Lung (tissue), 12 donors: ENCODE data around the gene ZFAND6. TPM values are rescaled to one million over a fixed set of nuclear protein-coding genes. Genes with fewer than 3 reads are reported as not detected.
A peak's percentile ranks its signal among the peaks of the same experiment; 100 is the strongest.
"Not testable (repeated sequence)": the region's sequence is repeated elsewhere in the genome, so short reads cannot be mapped to it uniquely, and the experiment has no call there.

ENCODE experiments used
- ATAC-seq: fragments of 200-7000 bp; cut with Tn5 transposase; one replicate; pipeline ENCODE4 v1.9.1; 2020; ENCODE audit warnings: moderate number of reproducible peaks; ENCODE audit not compliant: insufficient read depth, low FRiP score
- DNase-seq, 3 donors: peaks; one replicate each; pipeline ENCODE4 v3.0.0-alpha.2; 2013 to 2017
- H3K27ac ChIP-seq, 2 donors: one replicate each; pipeline ENCODE4 v1.5.1; 2013; ENCODE audit warnings: mild to moderate bottlenecking in 2 of 2, moderate library complexity in 2 of 2, control low read depth in 1 of 2, inconsistent platforms in 1 of 2, low read depth in 1 of 2, low read length in 1 of 2
- H3K27me3 ChIP-seq, 3 donors: one replicate each; pipeline ENCODE4 v1.5.1; 2013; ENCODE audit warnings: low read length in 2 of 3; ENCODE audit not compliant: control insufficient read depth in 3 of 3, insufficient read depth in 3 of 3
- H3K36me3 ChIP-seq, 4 donors: one replicate each; pipeline ENCODE4 v1.5.1; 2013; ENCODE audit warnings: low read length in 4 of 4, mild to moderate bottlenecking in 1 of 4, moderate library complexity in 1 of 4; ENCODE audit not compliant: control insufficient read depth in 4 of 4, insufficient read depth in 4 of 4
- H3K4me1 ChIP-seq, 5 donors: one replicate each; pipeline ENCODE4 v1.5.1; 2013; ENCODE audit warnings: low read length in 5 of 5, mild to moderate bottlenecking in 2 of 5, moderate library complexity in 1 of 5; ENCODE audit not compliant: control insufficient read depth in 5 of 5, insufficient read depth in 5 of 5
- H3K4me3 ChIP-seq: one replicate; pipeline ENCODE4 v1.5.1; 2013; ENCODE audit warnings: mild to moderate bottlenecking, control low read depth, moderate library complexity
- H3K9ac ChIP-seq, 2 donors: one replicate each; pipeline ENCODE4 v1.5.1; 2013; ENCODE audit warnings: low read length in 2 of 2, control low read depth in 1 of 2; ENCODE audit not compliant: insufficient read depth in 1 of 2
- H3K9me3 ChIP-seq, 4 donors: one replicate each; pipeline ENCODE4 v1.5.1; 2013; ENCODE audit warnings: low read length in 3 of 4, mild to moderate bottlenecking in 1 of 4, moderate library complexity in 1 of 4; ENCODE audit not compliant: control insufficient read depth in 4 of 4, insufficient read depth in 3 of 4
- CTCF ChIP-seq: IDR thresholded peaks from 2 replicates; pipeline ENCODE4 v1.5.1; 2012; ENCODE audit warnings: mild to moderate bottlenecking; ENCODE audit errors: control extremely low read depth, extremely low read depth
- WGBS, 2 donors: extraction: QIAGEN DNeasy Blood & Tissue Kit; methylation state at CpG; one replicate each; pipeline ENCODE4 v1.1.7; 2013; 5-methylcytosine and 5-hydroxymethylcytosine counted together
- polyA plus RNA-seq, 2 donors: library from polyadenylated mRNA; stranded (reverse); fragments of 200-250 nt; gene quantifications; one replicate each; pipeline ENCODE4 v1.2.1, GENCODE V29; 2013
- total RNA-seq, 2 donors: library from RNA; depleted of rRNA in 1 of 2; stranded (reverse); fragments of >200 nt in 1 of 2; gene quantifications; one replicate each; pipeline ENCODE4 v1.2.1, GENCODE V29; 2014 to 2021
- donor health status: control.
- donor health status: control.
- donor health status: Bipolar disorder and iron deficiency.
- donor health status: healthy.
- donor health status: DM: yes; HTN: yes; CAD: no.

The ZFAND6 gene
- total and polyA plus RNA-seq, 4 donors: 49.6 to 160 (median 81.4) TPM

- no peaks in the 10 kb centered on the region for H3K9me3 ChIP-seq
- no peaks in the 10 kb centered on the region for H3K27me3 ChIP-seq
- H3K36me3 ChIP-seq: no peaks in the 10 kb centered on the region
- peaks cover 0 to 11% (median 0%) of the 10 kb centered on the region in 5 donors for H3K4me1 ChIP-seq
- no peak overlapping the region for H3K9ac ChIP-seq
- WGBS, 2 donors: 62 to 77% methylated on average over 3 of the region's 3 CpGs
- ATAC-seq (no peak), DNase-seq (peak in 2 of 3 donors; percentile 79 to 83)
- no peak overlapping the region for H3K27ac ChIP-seq
- H3K4me3 ChIP-seq: no peak overlapping the region
- no peak for TF ChIP-seq CTCF
Measured at GRCh38 chr15:80011596-80011995, 47.9 kb upstream of the ZFAND6 start.

GRCh38 chr15:80012060-80012726 lies 47.3 kb upstream of the ZFAND6 start:
- TF ChIP-seq CTCF: no peak
- WGBS, 2 donors: 76 to 83% methylated on average over 6 of the region's 6 CpGs
- Histone ChIP-seq H3K9me3 (no peaks in the 10 kb centered on the region), H3K27me3 (no peaks in the 10 kb centered on the region), H3K4me3 (no peak overlapping the region), H3K36me3 (no peaks in the 10 kb centered on the region), H3K4me1 (peaks cover 0 to 11% (median 0%) of the 10 kb centered on the region in 5 donors), H3K27ac (no peak overlapping the region), H3K9ac (no peak overlapping the region)
- no peak for DNase-seq
- no peak for ATAC-seq

GRCh38 chr15:80014186-80014585 lies 45.3 kb upstream of the ZFAND6 start:
- DNase-seq, H3K27ac ChIP-seq, ATAC-seq, H3K4me3 ChIP-seq, H3K9me3 ChIP-seq, H3K36me3 ChIP-seq, H3K9ac ChIP-seq, H3K27me3 ChIP-seq: not testable (repeated sequence)
- peaks cover 0 to 11% (median 0%) of the 10 kb centered on the region in 5 donors for H3K4me1 ChIP-seq
- WGBS, 2 donors: 96 to 98% methylated on average over 7 of the region's 7 CpGs

- WGBS, 2 donors: 91 to 97% methylated on average over 2 of the region's 2 CpGs
- Histone ChIP-seq H3K27ac (no peak overlapping the region), H3K27me3 (no peaks in the 10 kb centered on the region), H3K4me1 (peaks cover 0 to 11% (median 0%) of the 10 kb centered on the region in 5 donors), H3K4me3 (no peak overlapping the region), H3K9ac (no peak overlapping the region), H3K9me3 (no peaks in the 10 kb centered on the region), H3K36me3 (no peaks in the 10 kb centered on the region)
- DNase-seq: no peak
- no peak for TF ChIP-seq CTCF
- no peak for ATAC-seq
Measured at GRCh38 chr15:80015156-80015555, 44.3 kb upstream of the ZFAND6 start.

GRCh38 chr15:80016506-80016905 lies 43.0 kb upstream of the ZFAND6 start:
- H3K4me1 ChIP-seq, DNase-seq, ATAC-seq, H3K27ac ChIP-seq, H3K4me3 ChIP-seq, H3K9ac ChIP-seq, H3K36me3 ChIP-seq, H3K9me3 ChIP-seq, H3K27me3 ChIP-seq: not testable (repeated sequence)
- 96 to 99% methylated on average over 24 to 27 of the region's 27 CpGs for WGBS, 2 donors

- H3K9me3 ChIP-seq, ATAC-seq: not testable (repeated sequence)
- WGBS, 2 donors: 92 to 94% methylated on average over 8 of the region's 8 CpGs
Measured at GRCh38 chr15:80017139-80017538, 42.3 kb upstream of the ZFAND6 start.

More at GRCh38 chr15:80017139-80017538, 42.3 kb upstream of the ZFAND6 start:
- not testable (repeated sequence) for H3K4me3 ChIP-seq, H3K27me3 ChIP-seq, H3K27ac ChIP-seq, H3K4me1 ChIP-seq, H3K36me3 ChIP-seq, H3K9ac ChIP-seq, DNase-seq
